Osteoblast (primary cell): Measurements from ENCODE around the gene LRRC36. TPM values are rescaled to one million over a fixed set of nuclear protein-coding genes. Genes with fewer than 3 reads are reported as not detected.
A peak's percentile ranks its signal among the peaks of the same experiment; 100 is the strongest.

Source experiments
- DNase-seq: peaks from one replicate; pipeline ENCODE4 v3.0.0; 2011; ENCODE audit warnings: low spot score, mixed read lengths; ENCODE audit not compliant: insufficient read length; ENCODE audit errors: missing footprints
- H2AFZ ChIP-seq: 2 replicates; pipeline ENCODE4 v1.6.0; 2011; ENCODE audit warnings: mild to moderate bottlenecking, low read length
- H3K27ac ChIP-seq: 2 replicates; pipeline ENCODE4 v1.5.1; 2011; ENCODE audit warnings: mild to moderate bottlenecking, low read depth, low read length, moderate library complexity
- H3K27me3 ChIP-seq: 2 replicates; pipeline ENCODE4 v1.6.0; 2012; ENCODE audit warnings: mild to moderate bottlenecking, control low read depth, inconsistent platforms, low read length, moderate library complexity; ENCODE audit not compliant: insufficient read depth
- H3K36me3 ChIP-seq: 2 replicates; pipeline ENCODE4 v1.5.1; 2011; ENCODE audit warnings: mild to moderate bottlenecking, low read length, control low read depth, moderate library complexity; ENCODE audit not compliant: insufficient read depth
- H3K4me1 ChIP-seq: 2 replicates; pipeline ENCODE4 v1.5.1; 2011; ENCODE audit warnings: mild to moderate bottlenecking, low read length, control low read depth, moderate library complexity; ENCODE audit not compliant: insufficient read depth
- H3K4me2 ChIP-seq: 2 replicates; pipeline ENCODE4 v1.6.0; 2011; ENCODE audit warnings: mild to moderate bottlenecking, low read length; ENCODE audit not compliant: insufficient read depth
- H3K4me3 ChIP-seq: fragments of 200-600 bp; sonication (generic); 3 replicates; pipeline ENCODE4 v1.5.1; 2012; ENCODE audit warnings: mild to moderate bottlenecking, low read length, inconsistent platforms; ENCODE audit not compliant: insufficient read depth
- H3K79me2 ChIP-seq: 2 replicates; pipeline ENCODE4 v1.6.0; 2012; ENCODE audit warnings: mild to moderate bottlenecking, low read length, control low read depth, inconsistent platforms; ENCODE audit not compliant: insufficient read depth
- H3K9me3 ChIP-seq: 2 replicates; pipeline ENCODE4 v1.5.1; 2011; ENCODE audit warnings: low read depth, low read length, control low read depth
- H4K20me1 ChIP-seq: 2 replicates; pipeline ENCODE4 v1.6.0; 2012; ENCODE audit warnings: mild to moderate bottlenecking, low read length, control low read depth; ENCODE audit not compliant: insufficient read depth
- total RNA-seq: library from RNA; depleted of rRNA; stranded (reverse); fragments of >200 nt; gene quantifications from 2 replicates; pipeline ENCODE4 v1.2.3, GENCODE V29; 2012
- TF ChIP-seq, protein P1 (sequence below): IDR thresholded peaks from 2 replicates; pipeline ENCODE4 v1.5.1; 2011; ENCODE audit warnings: mild to moderate bottlenecking, low read depth, low read length, moderate library complexity; ENCODE audit errors: extremely low read depth

LRRC36 gene
- total RNA-seq, 1 donor = not detected

DNA sequence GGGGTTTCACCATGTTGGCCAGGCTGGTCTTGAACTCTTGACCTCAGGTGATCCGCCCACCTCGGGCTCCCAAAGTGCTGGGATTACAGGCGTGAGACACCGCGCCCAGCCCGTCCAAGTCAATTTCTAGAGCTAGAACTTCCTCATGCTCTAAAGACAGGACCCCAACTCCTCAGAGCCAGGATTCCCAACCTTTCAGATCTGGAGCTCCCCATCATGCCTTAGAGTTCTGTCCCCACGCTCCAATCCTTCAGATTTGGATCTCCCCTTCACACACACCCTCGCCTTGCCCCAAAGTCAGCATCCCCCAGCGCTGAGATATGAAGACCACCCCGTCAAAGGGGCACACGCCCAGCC lies 522 bp upstream of the LRRC36 start:
- DNase-seq = peak; percentile 77
- Histone ChIP-seq H3K4me1 (peaks cover 11% of the 10 kb centered on the region), H3K27ac (no peak overlapping the region), H3K4me3 (peak overlapping the region; percentile 71), H3K9me3 (no peaks in the 10 kb centered on the region), H3K79me2 (no peaks in the 10 kb centered on the region), H3K27me3 (peaks cover 25% of the 10 kb centered on the region), H4K20me1 (no peaks in the 10 kb centered on the region), H3K4me2 (peak overlapping the region; percentile 88), H3K36me3 (no peaks in the 10 kb centered on the region), H2AFZ (peak overlapping the region; percentile 92)
- TF ChIP-seq, protein P1, sequence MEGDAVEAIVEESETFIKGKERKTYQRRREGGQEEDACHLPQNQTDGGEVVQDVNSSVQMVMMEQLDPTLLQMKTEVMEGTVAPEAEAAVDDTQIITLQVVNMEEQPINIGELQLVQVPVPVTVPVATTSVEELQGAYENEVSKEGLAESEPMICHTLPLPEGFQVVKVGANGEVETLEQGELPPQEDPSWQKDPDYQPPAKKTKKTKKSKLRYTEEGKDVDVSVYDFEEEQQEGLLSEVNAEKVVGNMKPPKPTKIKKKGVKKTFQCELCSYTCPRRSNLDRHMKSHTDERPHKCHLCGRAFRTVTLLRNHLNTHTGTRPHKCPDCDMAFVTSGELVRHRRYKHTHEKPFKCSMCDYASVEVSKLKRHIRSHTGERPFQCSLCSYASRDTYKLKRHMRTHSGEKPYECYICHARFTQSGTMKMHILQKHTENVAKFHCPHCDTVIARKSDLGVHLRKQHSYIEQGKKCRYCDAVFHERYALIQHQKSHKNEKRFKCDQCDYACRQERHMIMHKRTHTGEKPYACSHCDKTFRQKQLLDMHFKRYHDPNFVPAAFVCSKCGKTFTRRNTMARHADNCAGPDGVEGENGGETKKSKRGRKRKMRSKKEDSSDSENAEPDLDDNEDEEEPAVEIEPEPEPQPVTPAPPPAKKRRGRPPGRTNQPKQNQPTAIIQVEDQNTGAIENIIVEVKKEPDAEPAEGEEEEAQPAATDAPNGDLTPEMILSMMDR = no peak

DNA sequence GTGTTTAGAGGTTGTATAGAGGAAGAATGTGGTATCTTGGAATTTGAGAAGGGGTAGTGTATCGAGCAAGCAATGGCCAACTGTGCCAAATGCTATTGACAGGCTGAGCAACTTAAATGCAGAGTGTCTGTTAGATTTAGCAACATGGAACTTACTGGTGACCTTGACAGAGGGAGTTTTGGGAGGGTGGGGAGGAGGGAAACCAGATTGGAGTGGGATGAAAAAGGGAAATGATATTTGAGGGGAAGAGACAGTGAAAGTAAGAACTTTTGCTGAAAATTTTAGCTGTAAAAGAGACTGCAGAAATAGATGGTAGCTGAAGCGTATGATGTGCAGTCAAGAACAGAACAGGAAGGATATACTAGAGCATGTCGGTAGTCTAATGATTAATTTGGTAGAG lies 1.1 kb downstream of the LRRC36 start:
- no peak for DNase-seq
- peaks cover 18% of the 10 kb centered on the region for H3K27me3 ChIP-seq
- no peaks in the 10 kb centered on the region for H3K36me3 ChIP-seq
- TF ChIP-seq, protein P1 = no peak
- no peak overlapping the region for H2AFZ ChIP-seq
- no peaks in the 10 kb centered on the region for H3K79me2 ChIP-seq
- no peak overlapping the region for H3K27ac ChIP-seq
- H3K4me1 ChIP-seq = peaks cover 11% of the 10 kb centered on the region
- H3K9me3 ChIP-seq = no peaks in the 10 kb centered on the region
- no peak overlapping the region for H3K4me3 ChIP-seq
- no peak overlapping the region for H3K4me2 ChIP-seq
- H4K20me1 ChIP-seq = no peaks in the 10 kb centered on the region

DNA sequence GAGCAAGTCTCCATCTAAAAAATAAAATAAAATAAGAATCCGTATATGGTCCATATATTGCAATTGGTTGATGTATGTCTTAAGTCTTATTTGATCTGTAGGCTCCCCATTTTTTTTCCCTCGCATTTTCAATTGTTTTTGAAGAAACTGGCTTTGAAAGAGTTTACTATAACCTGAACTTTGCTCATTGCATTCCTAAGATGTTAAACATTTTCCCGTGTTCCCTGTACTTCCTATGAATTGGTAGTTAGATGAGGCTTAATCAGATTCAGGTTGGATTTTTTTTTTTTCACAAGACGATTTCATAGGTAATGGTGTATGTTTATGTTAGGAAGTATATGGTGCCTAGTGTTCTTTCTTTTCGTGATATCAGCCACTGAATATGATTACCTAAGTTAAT lies 3.3 kb downstream of the LRRC36 start:
- Histone ChIP-seq H4K20me1 (no peaks in the 10 kb centered on the region), H3K27ac (no peak overlapping the region), H3K4me3 (no peak overlapping the region), H3K9me3 (no peaks in the 10 kb centered on the region), H2AFZ (no peak overlapping the region), H3K79me2 (no peaks in the 10 kb centered on the region), H3K27me3 (peaks cover 1% of the 10 kb centered on the region), H3K4me2 (no peak overlapping the region), H3K4me1 (peaks cover 9% of the 10 kb centered on the region), H3K36me3 (no peaks in the 10 kb centered on the region)
- TF ChIP-seq, protein P1 = no peak
- no peak for DNase-seq

DNA sequence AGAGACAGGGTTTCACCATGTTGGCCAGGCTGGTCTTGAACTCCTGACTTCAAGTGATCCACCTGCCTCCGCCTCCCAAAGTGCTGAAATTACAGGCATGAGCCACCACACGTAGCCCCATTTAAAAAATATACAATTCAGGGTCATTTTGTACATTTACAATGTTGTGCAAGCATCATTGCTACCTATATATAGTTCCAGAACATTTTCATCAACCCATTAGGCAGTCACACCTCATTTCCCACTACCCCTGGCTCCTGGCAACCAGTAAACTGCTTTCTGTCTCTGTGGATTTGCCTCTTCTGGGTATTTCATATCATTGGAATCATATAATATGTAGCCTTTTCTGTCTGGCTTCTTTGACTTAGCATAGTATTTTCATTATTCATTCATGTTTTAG lies 6.7 kb downstream of the LRRC36 start:
- Histone ChIP-seq H3K4me1 (peaks cover 4% of the 10 kb centered on the region), H3K79me2 (no peaks in the 10 kb centered on the region), H3K36me3 (no peaks in the 10 kb centered on the region), H3K27me3 (no peaks in the 10 kb centered on the region), H4K20me1 (no peaks in the 10 kb centered on the region), H2AFZ (no peak overlapping the region), H3K4me3 (no peak overlapping the region), H3K27ac (no peak overlapping the region), H3K4me2 (no peak overlapping the region), H3K9me3 (no peaks in the 10 kb centered on the region)
- DNase-seq = no peak
- TF ChIP-seq, protein P1 = no peak
